HG03064 (cell line): ENCODE measurements around the gene IMPDH2.

Experiments used
- ATAC-seq: cut with Tn5 transposase; IDR thresholded peaks from one replicate; pipeline ENCODE4 v1.9.1; 2021; ENCODE audit warnings: low read depth; ENCODE audit not compliant: unreplicated experiment

IMPDH2 gene

DNA sequence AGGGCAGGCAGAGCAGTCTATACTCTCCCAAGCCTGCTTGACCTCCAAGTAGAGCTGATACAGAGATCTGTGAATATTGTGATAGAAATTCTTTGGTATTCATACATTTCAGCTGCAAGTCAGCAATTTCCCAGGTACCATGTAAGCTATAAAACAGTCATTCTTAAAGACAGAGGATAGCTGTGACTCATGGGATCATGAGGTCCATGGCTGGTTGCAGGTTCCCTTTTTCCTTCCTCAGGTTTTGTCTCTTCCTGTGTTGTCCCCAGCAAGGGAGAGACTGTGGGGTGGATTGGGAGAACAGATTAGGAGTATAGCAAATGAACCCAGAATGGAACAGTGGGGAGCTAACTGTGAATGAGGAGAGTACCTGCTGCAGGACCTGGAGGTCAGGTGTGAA, 44.5 kb downstream of the IMPDH2 start:
- ATAC-seq = no peak

DNA sequence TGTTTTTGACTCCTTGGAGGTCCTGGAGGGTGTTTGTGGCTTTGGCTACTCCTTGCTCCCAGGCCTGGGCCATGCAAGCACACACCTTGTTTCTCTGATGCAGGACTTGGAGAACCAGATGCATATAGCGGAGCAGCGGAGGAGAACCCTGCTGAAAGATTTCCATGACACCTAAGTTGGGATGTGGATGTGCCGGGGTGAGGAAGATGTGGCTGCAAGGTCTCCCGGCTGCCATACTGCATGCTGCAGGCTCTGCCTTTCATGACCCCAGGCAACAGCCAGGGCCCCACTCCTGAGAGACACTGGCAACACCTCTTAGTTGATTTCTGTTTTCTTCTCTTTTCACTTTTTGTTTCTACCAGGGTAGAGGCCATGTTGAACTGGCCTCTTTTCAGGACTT, 46.1 kb downstream of the IMPDH2 start:
- ATAC-seq = no peak

DNA sequence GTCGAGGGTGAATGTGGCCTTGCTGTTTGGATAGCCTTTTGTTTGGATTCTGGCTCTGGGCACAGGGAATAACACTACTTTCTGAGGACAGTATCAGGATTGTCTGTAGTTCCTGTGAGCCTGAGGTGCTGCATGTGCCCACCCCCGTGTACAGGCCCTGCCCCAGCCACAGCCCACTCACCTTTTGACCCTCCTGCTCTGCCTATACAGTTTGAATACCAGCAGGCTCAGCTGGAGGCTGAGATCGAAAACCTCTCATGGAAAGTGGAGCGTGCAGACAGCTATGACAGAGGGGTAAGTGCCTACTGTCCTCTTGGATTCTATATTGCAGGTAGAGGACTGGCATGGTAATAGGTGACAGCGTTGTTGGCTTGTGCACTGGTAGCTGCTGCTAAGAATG, 46.5 kb downstream of the IMPDH2 start:
- no peak for ATAC-seq

DNA sequence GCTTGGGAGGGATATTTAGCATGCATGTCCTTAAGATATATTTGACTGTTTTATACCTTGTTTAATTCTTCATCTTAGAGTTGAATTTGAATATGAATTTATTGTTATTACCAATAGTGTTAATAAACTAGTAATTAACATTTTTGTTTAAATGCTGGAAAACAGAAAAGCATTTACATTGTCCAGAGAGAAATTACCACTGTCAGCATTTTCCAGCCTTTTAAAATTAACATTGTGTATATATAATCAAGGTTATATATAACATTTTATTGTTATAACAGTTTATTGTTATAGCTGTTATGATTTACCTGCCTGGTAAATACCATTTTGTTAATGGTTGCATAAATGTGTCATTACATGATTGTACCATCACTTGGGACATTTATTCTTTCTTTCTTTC, 47.2 kb downstream of the IMPDH2 start:
- ATAC-seq = no peak

DNA sequence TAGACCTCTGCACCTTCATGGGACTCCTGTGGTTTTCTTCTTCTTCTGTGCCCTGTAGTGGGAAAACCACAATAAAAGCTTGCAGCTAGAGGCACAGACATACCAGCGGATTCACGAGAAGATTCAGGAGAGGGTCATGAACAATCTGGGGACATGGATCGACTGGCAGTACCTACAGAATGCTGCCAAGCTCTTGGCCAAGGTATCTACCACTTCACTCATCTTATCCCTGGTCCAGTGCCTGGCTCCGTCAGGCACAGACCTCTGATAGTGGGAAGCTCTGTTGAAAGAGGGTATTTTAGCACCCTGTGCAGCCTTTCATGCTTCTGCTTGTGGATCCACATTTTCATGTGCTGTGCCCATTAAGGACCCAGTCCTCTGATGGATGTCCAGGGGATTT, 48.9 kb downstream of the IMPDH2 start:
- no peak for ATAC-seq

DNA sequence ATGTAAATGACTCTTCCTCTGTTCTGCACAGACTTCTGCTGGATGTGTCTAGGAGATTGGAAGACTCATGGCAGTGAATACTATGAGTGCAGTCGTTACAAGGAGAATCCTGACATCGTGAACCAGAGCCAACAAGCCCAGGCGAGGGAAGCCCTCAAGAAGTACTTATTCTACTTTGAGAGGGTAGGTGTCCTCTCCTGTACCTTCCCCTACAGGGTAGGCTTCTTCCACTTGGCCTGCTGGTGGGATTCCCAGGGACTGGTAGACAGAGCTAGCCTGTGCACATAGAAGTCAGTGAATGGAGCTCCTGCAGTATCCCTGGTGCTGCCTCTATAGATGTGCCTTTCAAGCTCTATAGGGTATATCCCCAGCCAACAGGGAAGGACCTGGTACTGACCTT, 49.7 kb downstream of the IMPDH2 start:
- no peak for ATAC-seq
